Keratinocyte (primary cell): ENCODE measurements around the gene CD93. TPM values are rescaled to one million over a fixed set of nuclear protein-coding genes. Genes with fewer than 3 reads are reported as not detected.
A peak's percentile ranks its signal among the peaks of the same experiment; 100 is the strongest.

ENCODE experiments used
- DNase-seq: peaks from one replicate; pipeline ENCODE4 v3.0.0-alpha.2; 2011; ENCODE audit warnings: low read depth, missing footprints, low spot score
- FAIRE-seq: peaks from 2 replicates; lab custom pipeline; 2011; peaks lifted over from hg19 to GRCh38; lab: Jason Lieb, UNC
- H2AFZ ChIP-seq: 2 replicates; pipeline ENCODE4 v1.6.0; 2012; ENCODE audit warnings: low read length, control low read depth, inconsistent platforms; ENCODE audit not compliant: control insufficient read depth
- H3K27ac ChIP-seq: 2 replicates; pipeline ENCODE4 v1.5.1; 2011; ENCODE audit warnings: low read length; ENCODE audit not compliant: control insufficient read depth, insufficient read depth
- H3K27me3 ChIP-seq: 3 replicates; pipeline ENCODE4 v1.6.0; 2011; ENCODE audit warnings: low read length; ENCODE audit not compliant: control insufficient read depth, insufficient read depth; ENCODE audit errors: extremely low read depth
- H3K36me3 ChIP-seq, 2 experiments: 2 replicates in 1 of 2; 3 replicates in 1 of 2; pipeline ENCODE4 v1.5.1; 2011; ENCODE audit warnings: low read length in 2 of 2, mild to moderate bottlenecking in 1 of 2; ENCODE audit not compliant: control insufficient read depth in 2 of 2, insufficient read depth in 2 of 2; ENCODE audit errors: extremely low read depth in 1 of 2
- H3K4me1 ChIP-seq: 3 replicates; pipeline ENCODE4 v1.5.1; 2011; ENCODE audit warnings: low read length; ENCODE audit not compliant: control insufficient read depth, insufficient read depth; ENCODE audit errors: extremely low read depth
- H3K4me2 ChIP-seq: 3 replicates; pipeline ENCODE4 v1.6.0; 2011; ENCODE audit warnings: low read depth, low read length; ENCODE audit not compliant: control insufficient read depth, insufficient read depth; ENCODE audit errors: extremely low read depth
- H3K4me3 ChIP-seq, 3 experiments: fragments of 200-600 bp in 1 of 3; sonication (generic) in 1 of 3; 2 replicates in 2 of 3; 3 replicates in 1 of 3; pipeline ENCODE4 v1.5.1; 2011 to 2016; ENCODE audit warnings: low read length in 3 of 3, mild to moderate bottlenecking in 3 of 3, control low read depth in 2 of 3, inconsistent platforms in 1 of 3, low read depth in 1 of 3, mixed read lengths in 1 of 3, mixed run types in 1 of 3, moderate library complexity in 1 of 3; ENCODE audit not compliant: control insufficient read depth in 2 of 3, insufficient read depth in 2 of 3; ENCODE audit errors: extremely low read depth in 1 of 3
- H3K79me2 ChIP-seq: 2 replicates; pipeline ENCODE4 v1.6.0; 2012; ENCODE audit warnings: low read length; ENCODE audit not compliant: control insufficient read depth, insufficient read depth
- H3K9ac ChIP-seq: 3 replicates; pipeline ENCODE4 v1.6.0; 2011; ENCODE audit warnings: low read length; ENCODE audit not compliant: control insufficient read depth, insufficient read depth; ENCODE audit errors: extremely low read depth
- H3K9me1 ChIP-seq: 3 replicates; pipeline ENCODE4 v1.6.0; 2011; ENCODE audit warnings: low read length; ENCODE audit not compliant: control insufficient read depth, insufficient read depth; ENCODE audit errors: extremely low read depth
- H3K9me3 ChIP-seq: 2 replicates; pipeline ENCODE4 v1.5.1; 2012; ENCODE audit warnings: low read depth, low read length; ENCODE audit not compliant: control insufficient read depth
- H4K20me1 ChIP-seq: 3 replicates; pipeline ENCODE4 v1.6.0; 2011; ENCODE audit warnings: low read length; ENCODE audit not compliant: control insufficient read depth, insufficient read depth; ENCODE audit errors: extremely low read depth
- CTCF ChIP-seq, 3 experiments: IDR thresholded peaks in 1 of 3; conservative IDR thresholded peaks in 1 of 3; optimal IDR thresholded peaks in 1 of 3; 2 replicates in 2 of 3; 3 replicates in 1 of 3; pipeline versions ENCODE3 to v1.5.1; 2011; ENCODE audit warnings: low read length in 3 of 3, mild to moderate bottlenecking in 3 of 3, moderate library complexity in 2 of 3, control low read depth in 1 of 3, inconsistent platforms in 1 of 3; ENCODE audit not compliant: insufficient read depth in 2 of 3; ENCODE audit errors: extremely low read depth in 1 of 3
- EZH2 ChIP-seq: IDR thresholded peaks from one replicate; pipeline ENCODE4 v1.6.1; 2012; ENCODE audit warnings: inconsistent platforms, mild to moderate bottlenecking, low read length, moderate library complexity
- dilution Hi-C: fragments of 300-500 bp; cut with MboI; formaldehyde crosslinking; loops from one replicate; pipeline ENCODE4 v1.7.0; 2020; ENCODE audit warnings: low sequenced_read_pairs; ENCODE audit not compliant: extremely low pct_ligation_motif_present
- polyA plus RNA-seq, 5 experiments: library from polyadenylated mRNA; depleted of rRNA in 3 of 5; stranded (reverse) in 3 of 5; stranded (forward) in 1 of 5; unstranded in 1 of 5; fragments of >200 nt; gene quantifications; 1 replicate in 1 of 5; 2 replicates in 3 of 5; 3 replicates in 1 of 5; pipeline versions ENCODE4 v1.2.1 to v1.2.3, GENCODE V29; 2011 to 2012; ENCODE audit warnings: missing spikeins in 2 of 5, low read depth in 1 of 5, low replicate concordance in 1 of 5

The CD93 gene
- polyA plus RNA-seq, 1 donor (not counting 4 experiments of a cell fraction or from before 2014, with no cell fraction given), result not detected

- Histone ChIP-seq H4K20me1 (no peaks in the 10 kb centered on the region), H3K9me3 (no peaks in the 10 kb centered on the region), H3K9me1 (no peaks in the 10 kb centered on the region), H3K4me3 (no peak overlapping the region), H3K27me3 (no peaks in the 10 kb centered on the region), H3K36me3 (no peaks in the 10 kb centered on the region), H3K9ac (no peak overlapping the region), H3K4me2 (peak overlapping the region; percentile 59), H2AFZ (no peak overlapping the region), H3K27ac (peak overlapping the region; percentile 47), H3K79me2 (no peaks in the 10 kb centered on the region), H3K4me1 (peaks cover 25% of the 10 kb centered on the region)
- no peak for TF ChIP-seq EZH2
- FAIRE-seq (no peak), DNase-seq (no peak)
- dilution Hi-C loops, result no loop called here
Measured at GRCh38 chr20:23115822-23116221, 29.7 kb upstream of the CD93 start.

DNA sequence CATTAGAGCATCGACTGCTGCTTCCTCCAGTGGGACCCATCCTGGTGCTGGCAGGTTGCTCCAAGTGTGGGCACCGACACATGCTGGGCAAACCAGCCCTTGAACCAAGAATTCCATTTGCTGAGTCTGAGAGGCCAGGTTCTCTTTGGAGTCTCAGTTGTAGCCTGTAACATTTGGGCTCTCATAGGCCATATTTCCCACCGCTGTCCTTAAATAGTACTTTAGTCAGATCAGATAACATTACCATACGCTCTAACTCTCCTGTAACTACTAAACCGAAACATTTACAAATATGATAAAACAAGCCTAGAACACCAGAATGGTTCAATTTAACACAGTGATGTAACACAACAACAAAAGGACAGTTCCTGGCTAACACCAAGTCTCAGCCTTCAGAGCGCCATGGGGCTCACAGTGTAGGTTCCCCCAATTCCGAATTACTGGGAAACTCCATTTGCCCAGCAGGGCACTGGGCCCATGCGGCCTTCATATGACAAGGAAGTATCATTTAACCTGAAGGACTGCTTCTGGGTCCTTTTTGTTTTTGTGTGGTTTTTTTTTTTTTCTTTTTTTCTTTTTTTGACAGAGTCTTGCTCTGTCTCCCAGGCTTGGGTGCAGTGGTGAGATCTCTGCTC is 28.4 kb upstream of the CD93 start:
- no peak for FAIRE-seq
- H3K36me3 ChIP-seq, result no peaks in the 10 kb centered on the region

More for the DNA sequence above, 28.4 kb upstream of the CD93 start:
- Histone ChIP-seq H2AFZ (no peak overlapping the region), H3K4me2 (no peak overlapping the region), H3K27ac (no peak overlapping the region), H3K9ac (no peak overlapping the region), H3K9me3 (no peaks in the 10 kb centered on the region), H3K4me1 (peaks cover 18% of the 10 kb centered on the region), H3K9me1 (no peaks in the 10 kb centered on the region), H3K4me3 (no peak overlapping the region), H3K79me2 (no peaks in the 10 kb centered on the region), H3K27me3 (no peaks in the 10 kb centered on the region), H4K20me1 (no peaks in the 10 kb centered on the region)
- dilution Hi-C loops, result no loop called here
- no peak for DNase-seq
- no peak for TF ChIP-seq EZH2
- TF ChIP-seq CTCF (optimal IDR thresholded peaks at IDR 0.05 in 1 of 3, IDR thresholded peaks at IDR 0.05 in 1 of 3, conservative IDR thresholded peaks at IDR 0.05 in 1 of 3; ENCODE audit: extremely low read depth in 1 of 3, insufficient read depth in 2 of 3, low read length in 3 of 3), result no peak
